ENCODE measurements around the gene NUDT1.
A peak's percentile ranks its signal among the peaks of the same experiment; 100 is the strongest.

The NUDT1 gene

DNA sequence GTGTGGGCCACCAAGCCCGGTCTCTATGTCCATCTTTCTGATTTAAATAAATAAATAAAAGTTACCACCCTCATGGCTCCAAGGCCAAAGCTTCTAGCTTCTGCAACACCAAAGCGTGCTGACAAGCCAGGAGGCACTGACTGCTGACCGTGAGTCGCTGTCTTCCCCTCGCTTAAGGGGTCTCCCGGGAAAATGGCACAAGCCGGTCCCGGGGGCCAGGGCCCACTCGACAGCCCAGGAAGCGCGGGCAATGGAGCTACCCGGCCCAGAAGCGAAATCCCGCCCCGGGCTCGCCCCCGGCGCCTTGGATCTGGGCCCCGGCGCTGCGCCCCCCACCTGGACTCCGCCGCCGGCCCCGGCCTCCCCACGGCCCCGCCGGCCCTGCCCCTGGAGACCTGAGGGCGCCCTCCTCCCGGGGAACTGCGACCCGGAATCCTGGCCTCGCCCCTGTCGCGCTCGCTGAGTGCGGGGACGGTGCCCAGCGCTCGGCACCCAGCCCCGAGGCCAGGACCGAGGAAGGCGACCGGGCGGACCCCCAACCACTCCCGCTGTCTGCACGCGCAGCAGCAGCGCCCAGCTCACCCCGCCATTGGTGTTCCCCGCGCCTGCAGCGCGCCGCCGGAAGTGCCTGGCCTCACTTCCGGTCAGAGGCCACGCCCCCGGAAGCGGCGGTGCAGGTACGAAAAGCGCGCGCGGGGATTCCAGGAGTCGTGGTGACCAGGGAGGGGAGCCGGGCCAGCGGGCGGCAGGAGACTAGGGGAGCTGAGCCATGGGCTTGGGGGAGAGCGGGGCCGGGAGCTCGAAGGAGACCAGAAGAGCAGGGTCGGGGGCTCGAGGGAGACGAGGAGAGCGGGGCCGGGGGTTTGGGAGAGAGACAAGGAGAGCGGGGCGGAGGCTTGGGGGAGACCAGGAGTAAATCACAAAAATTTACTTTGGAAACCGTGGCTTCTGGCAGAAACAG lies at the start of gene NUDT1, which contains the start of gene MRM2:
TSS of gene NUDT1 (plus strand) at position 647 of the 961 bp plus-strand sequence. CDS start 2,349 bp downstream, outside the sequence.
TSS of gene MRM2 (minus strand) at position 626 of the 961 bp plus-strand sequence. CDS start at position 590, 36 bp downstream.
- peak; percentile 58 for DNase-seq (ENCODE audit: low read depth)

DNA sequence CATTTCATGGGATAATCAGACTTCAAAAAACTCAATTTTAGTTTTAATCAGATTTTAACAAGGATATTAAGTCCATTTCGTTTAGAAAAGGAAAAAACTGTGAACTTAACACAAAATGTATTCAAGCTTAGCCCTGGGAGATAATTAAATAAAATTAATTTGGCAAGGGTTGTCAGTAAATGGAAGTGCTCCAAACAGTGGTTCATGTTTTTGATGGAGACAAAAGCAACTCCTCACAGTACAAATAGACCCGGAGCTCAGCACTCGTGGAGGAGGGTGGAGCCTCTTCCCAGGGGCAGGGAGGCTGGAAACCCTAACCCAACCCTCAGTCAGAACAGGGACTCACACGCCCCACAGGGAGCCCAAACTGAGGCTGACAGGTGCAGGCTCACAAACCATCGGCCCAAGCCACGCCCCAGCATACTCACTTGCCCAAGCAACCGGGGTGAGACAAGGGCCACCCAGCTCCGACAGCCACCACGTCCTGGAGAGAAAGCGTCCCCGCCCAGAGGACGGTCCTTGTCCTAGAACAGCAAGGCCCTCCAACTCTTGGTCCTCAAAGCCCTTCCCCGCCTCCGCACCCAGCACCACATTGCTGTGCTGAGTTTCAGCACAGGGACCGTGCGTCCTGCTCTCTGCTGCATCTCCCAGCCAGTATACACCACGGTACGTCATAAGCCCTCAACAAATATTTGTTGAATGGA lies 49.0 kb upstream of the NUDT1 start:
- DNase-seq (ENCODE audit: low read depth), result no peak

DNA sequence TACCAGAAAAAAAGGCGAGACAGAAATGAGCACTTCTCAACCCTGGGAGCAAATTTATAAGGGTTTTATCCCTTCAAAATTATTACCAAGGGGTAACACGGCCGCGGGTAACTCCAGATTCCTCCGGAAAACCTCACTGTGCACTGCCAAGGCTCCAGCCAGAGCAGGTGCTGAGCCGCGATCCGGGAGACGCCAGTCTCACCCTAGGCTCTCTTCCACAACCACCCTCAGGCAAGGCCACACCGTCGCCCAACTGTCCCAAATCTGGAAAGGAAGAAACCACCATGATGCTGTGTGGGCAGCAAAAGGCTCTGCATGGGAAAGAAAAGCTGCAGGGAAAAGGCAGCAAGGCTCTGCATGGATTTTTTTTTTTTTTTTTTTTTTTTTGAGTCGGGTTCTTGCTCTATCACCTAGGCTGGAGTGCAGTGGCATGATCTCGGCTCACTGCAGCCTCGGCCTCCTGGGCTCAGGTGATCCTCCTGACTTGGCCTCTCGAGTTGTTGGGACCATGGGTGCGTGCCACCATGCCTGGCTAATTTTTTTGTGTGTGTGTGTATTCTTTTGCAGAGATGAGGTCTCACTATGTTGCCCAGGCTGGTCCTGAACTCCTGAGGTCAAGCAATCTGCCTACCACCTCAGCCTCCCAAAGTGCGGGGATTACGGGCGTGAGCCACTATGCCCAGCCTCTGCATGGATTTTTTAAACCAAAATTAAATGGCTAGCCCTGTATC lies 48.3 kb upstream of the NUDT1 start:
- no peak for DNase-seq (ENCODE audit: low read depth)

DNA sequence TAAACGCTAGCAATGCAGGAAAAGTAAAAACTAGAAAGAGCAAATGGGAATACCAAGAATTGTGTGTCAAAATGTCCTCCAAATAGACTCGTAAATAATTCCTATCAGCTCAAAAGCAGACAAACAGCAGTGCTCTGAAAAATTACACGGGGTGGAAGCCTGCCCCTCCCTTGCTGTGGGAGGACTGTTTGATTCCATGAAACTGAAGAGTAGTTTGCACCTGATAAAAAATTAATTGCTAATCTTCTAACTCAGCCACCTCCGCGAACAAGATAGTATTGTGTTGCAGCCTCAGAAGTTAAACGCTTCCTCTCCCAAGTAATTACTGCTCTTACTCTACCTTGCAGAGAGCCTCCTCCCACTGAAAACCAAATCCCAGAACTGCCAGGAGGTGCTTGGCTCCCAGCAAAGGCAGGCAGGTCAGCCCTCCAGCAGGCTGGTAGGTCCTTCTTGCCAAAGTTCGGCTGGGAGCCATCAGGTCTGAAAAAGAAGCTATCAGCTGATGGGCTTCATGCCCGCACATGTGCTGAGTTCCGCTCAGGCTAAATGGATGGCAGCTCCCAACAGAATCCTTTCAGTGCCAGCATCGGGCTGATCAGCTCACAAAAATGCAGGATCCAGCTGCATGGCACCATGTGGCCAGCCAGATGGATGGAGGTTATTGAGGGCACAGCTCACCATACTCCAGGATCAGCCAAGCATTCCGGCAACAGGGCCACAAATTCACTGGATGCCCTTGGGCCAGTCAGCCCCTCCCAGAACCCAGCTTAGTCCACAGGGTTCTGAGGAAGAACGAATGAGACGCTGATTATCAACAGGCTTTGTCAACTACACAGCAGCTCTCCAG lies 46.4 kb upstream of the NUDT1 start:
- no peak for DNase-seq (ENCODE audit: low read depth)

DNA sequence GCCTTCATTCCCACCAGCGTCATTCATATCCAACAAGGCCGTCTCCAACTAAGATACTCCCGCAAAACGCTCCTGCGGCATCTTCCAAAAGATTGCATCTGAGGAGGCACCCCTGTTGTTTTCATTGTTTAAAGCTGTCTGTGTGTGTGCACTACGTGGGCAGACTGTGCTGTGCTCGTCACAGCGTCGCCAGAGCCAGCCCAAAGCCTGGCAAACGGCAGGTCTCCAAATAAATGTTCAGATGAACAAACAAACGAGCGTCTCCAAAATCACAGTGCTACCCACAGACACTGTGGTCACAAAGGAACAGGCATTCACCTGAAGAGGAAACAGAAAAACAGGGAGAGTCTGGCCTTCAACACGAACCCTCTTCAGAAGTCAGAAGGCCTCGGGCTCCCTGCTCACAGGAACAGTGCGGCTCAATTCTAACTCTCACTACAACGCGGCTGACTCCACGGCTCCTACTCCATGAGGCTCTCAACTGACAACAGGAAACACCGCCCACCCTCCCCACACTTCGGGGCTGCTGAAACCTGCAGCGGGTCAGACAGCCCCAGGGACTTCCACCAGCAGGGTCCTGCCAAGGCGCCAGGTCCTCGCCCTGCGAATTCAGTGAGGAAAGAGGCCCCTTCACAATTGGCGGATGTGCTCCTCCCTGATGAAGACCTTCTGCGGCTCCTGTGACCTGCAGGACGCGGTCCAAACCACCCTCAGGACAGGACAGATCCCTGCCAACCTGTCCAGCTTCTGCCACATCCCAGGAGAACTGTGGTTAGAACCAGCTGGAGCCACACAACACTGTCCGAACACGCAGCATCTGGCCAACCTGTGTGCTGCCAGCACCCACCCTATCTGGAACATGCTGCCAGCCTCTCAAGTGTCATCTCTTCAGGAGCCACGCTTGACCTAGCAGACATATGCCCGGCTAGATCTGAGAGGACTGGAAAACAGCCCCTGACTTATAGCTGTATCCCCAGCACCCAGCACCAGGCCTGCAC lies 45.3 kb upstream of the NUDT1 start:
- no peak for DNase-seq (ENCODE audit: low read depth)

DNA sequence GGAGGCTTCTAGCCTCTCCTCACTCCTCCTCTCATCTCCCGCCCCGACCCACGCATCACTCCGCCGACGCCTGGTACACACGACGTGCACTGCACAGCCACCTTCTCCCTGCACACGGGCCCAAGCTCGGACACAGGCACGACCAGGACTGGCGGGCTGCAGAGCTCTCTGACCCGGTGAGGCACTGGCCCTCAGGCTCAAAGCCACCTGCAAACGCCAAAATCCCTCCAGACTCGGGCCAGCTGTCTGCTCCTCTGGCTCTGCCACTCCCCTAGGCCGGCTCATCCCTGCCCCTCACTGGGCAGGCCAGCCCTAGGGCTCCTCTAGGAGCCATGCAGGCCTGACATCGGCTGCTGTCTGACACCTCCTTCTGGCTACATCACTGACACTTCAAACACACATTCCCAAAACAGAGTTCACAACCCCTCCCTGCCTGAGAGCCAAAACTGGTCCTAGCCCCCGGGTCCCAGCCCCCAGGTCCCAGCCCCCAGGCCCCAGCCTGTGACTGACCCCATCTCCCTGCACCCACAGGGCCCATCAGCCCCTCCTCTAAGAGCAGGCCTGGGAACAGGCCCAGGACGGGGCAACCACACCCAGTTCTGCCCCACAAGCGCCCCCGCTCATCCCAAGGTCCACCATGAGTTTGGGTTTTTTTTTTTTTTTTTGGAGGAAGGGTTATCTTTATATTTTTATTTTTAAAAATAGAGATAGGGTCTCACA lies 44.4 kb upstream of the NUDT1 start:
- DNase-seq (ENCODE audit: low read depth), result no peak

DNA sequence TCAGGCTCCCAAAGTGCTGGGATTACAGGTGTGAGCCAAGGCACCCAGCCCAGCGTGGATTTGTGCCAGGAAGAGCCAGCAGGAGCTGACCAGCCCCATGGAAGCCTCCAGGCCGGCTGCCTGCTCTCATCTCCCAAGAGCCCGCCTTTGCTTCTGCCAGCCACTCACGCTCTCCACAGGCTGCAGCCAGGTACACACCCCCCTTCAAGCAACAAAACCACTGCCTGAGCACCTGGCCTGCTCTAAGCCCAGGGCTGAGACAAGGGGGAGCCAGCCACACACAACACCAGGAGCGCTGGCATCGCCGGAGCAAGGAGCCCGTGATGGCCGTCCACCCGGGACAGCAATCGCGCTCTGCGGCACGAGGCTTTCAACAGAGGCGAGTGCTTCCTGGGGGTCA lies 43.8 kb upstream of the NUDT1 start:
- DNase-seq (ENCODE audit: low read depth), result no peak

DNA sequence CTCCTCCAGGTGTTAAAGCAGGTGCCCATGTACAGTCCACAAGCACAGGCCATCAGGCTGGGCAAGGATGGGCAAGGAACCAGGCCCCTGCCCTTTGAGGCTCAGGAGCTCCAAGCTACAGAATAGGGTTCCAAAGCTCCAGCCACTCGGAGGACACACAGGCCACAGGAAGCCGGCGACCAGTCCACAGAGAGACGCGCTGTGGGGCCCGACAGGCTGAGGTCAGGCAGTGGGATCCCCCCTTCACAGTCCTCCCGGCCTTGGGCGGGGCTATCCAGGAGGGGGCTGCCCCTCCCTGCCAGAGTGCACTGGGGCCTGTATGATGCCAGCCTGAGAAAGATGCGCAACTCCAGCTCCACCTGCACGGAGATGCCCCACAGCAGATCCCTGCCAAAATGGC lies 43.3 kb upstream of the NUDT1 start:
- no peak for DNase-seq (ENCODE audit: low read depth)

DNA sequence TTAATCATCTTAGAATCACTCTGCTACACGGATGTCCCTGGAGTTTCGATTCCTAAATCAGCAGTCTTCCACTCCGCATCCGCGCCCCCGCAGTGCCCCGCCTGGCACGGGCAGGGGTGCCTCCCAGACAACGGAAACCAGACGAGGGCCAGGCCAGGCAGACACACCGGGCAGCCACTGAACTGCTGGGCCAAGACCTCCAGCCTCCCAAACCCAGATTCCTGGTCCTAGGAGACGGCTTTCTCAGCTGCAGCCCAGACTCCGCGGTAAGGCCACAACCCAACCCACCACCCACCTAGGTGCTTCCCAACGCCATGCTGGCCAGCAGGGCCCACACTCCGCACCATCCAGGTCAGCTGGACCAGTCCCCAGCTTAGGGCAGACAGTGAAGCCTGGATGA lies 42.5 kb upstream of the NUDT1 start:
- DNase-seq (ENCODE audit: low read depth), result no peak

DNA sequence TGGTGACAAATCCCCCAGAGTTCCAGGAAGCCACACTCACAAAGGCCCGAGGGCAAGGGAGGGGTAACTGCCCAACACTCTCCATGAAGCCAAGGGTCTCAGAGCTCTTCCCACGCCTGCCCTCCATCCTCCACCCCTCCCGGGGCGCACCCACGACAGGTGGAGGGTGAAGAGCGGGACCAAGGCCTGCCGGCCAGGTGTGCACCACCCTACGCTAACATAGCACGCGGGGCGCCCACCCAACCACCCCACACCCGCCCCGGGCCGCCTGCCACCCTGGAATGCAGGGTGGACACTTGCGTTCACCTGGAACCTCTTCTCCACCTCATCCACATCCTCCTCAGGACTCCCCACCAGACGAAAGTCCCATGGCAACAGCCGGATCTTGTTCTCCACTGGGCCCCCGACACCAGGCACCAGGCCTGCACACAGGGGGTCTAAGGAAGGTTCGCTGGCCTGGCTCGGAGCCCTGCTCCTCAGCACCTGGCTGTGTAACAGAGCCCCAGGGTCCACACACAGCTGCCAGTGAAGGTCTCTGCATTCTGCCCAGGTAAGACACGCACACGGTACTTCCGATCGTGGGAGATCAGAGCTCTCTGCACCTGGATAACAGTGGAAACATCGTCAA lies 42.0 kb upstream of the NUDT1 start:
- no peak for DNase-seq (ENCODE audit: low read depth)

DNA sequence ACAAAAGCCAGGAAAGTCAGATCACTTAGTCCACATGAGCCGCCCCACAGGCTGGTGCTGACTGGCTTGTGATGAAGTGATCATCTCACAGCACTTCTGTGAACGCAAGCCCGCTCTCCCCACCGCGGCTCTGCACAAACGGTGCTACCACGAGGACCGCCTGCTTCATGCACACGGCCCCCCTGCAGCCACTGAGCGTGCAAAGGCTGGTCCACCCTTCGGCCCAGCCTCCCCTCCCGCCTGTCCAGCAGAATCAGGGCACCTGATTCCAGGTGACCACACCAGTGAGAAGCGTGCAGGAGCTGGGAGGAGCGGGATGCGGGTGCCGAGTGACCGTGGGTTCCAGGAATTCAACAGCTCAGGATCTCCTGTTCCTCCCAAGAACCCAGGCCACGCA lies 41.4 kb upstream of the NUDT1 start:
- DNase-seq (ENCODE audit: low read depth), result no peak

DNA sequence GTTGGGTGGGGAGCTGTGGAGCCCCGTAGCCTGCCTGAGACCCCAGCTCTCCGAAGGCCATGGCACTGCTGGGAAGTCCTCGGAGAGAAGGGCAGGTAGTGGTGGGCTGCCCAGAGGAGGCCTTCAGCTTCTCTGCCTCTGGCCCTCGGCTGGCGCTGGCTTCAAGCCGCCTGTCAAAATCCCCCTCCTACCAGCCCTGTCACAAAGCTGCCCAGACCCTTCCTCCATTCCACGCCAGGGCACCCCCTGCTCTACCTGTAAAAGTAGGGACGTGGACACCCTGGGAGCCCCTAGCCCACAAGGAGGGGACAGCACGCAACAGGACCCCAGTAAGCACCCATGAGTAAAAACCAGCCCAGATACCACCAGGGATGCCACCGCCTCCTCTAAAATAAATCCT lies 40.9 kb upstream of the NUDT1 start:
- no peak for DNase-seq (ENCODE audit: low read depth)

DNA sequence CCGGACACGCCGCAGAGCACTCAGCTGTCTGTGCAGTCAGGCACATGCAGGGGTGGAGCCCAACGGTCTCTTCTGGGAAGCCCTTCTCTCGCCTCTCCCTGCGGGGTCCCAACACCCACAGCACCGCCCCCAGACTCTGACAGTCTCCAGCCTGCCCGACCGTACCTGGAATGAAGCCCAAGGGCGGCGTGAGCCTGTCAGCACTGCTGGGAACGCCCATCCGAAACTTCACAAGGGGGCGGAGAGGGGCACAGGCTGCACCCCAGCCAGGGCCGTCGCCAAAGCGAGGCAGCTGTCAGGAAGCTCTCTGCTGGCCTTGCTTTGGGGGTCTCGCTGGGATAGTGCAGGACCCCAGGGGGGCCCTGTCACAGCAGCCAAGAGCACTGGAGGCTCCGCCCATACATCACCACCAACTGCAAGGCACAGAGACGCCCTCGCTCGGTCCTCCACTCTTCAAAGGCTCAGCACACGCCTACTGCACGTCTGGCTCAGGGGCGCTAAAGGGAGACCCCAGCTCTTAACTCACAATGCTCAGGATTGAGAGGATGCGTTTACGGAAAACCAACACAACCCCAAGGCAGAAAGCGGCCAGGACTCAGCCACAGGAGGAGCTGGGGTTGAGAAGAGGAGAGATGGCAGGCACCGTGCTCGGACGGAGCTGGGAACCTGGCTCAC lies 40.2 kb upstream of the NUDT1 start:
- DNase-seq (ENCODE audit: low read depth), result no peak

DNA sequence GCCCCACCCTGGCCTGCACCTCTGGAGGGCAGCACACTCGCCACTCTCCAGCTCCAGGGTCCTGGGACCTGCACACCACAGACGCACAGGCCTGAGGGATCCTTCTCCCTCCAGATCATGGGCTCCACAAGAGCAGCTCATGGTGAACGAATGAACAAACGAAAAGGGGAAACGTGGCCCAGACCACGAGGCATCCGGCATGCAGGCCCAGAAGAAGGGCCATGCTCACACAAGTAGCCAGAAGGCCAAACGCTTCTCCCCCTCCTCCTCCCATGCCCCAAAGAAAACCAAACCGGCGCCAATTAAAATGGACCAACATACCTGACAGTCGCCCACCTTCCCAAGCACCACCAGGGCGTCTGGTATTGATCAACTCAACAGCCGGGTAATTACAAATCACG lies 39.7 kb upstream of the NUDT1 start:
- DNase-seq (ENCODE audit: low read depth), result no peak

DNA sequence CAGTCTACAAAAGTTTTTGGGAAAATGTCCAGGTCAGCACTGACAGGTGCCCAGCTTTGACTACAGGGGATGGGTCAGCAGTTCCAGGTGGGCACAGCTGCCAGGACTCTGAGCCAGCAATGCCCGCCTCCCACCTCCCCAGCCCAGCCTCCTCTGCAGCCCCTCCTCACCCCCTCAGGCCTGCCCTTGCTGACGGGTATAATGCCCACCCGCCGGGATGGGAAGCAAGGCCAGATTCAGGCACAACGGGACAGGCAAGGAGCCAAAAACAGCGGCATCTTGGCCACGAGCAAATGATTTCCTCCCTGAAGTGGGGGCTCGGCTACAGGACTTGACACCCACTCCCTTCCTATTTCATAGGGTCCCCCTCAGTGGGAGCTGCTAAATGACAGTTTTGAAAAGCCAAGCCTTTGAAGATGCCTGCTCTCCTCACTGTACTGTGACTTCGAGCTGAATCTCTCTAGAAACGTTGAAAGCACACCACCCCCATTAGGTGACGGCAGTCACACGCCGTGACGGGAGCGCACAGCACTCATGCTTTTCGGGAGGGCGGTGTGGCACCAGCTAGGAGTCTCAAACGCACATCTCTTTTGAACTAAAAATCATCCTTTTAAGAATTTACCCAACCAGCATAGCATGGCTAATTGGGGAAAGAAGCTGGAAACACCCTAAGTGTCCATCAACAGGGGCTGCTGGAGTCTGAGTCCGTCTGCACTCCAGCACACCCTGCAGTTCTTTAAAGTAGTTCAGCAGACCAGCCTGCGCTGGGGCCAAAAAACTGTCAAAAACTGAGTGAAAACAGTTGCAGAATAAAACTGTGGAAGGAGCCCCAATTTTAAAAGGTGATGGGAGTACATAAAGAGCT lies 38.9 kb upstream of the NUDT1 start:
- peak; percentile 49 for DNase-seq (ENCODE audit: low read depth)

DNA sequence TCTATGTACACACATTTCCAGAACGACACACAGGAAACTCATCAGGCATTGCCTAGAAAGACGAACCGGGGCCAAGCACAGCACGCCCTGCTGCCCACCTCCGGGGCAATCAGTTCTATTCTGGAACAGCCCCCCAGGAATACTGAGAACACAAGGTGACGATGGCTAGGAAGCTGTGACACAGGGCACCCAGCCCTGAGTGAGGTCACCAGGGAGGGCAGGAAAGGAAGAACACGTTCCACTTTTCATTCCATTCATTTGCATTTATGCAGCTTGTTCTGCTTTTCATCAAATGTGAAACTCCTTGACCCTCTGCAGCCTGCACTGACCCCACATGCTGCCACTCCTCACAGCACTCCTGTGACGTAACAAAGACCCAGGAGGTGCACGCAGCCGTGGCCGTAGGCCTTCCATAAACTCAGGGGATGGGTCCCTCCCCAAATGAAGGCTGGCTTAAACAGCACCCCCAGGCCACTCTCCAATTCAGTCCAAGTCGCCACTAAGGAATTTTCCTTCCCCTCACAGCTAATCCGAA lies 38.2 kb upstream of the NUDT1 start:
- peak; percentile 43 for DNase-seq (ENCODE audit: low read depth)

DNA sequence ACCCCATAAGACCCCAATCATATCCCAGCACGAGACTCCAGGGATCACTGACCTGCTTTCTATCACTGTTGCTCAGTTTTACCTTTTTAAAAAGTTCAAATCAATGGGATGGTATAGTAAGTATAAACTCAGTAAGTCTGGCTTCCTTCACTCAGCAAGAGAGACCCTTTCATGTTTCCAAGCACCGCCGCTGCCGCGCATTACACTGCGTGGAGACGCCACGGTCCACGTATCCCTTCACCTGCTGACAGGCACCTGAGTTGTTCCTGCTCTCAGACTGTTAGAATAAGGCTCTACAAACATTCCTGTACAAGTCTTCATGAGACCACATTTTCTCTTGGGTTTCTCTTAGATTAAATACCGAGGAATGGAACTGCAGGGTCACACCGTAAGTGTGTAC lies 37.6 kb upstream of the NUDT1 start:
- DNase-seq (ENCODE audit: low read depth), result no peak

All from amniotic epithelial cell (primary cell).